ENCODE measurements around the gene BRF1.

BRF1 gene

DNA sequence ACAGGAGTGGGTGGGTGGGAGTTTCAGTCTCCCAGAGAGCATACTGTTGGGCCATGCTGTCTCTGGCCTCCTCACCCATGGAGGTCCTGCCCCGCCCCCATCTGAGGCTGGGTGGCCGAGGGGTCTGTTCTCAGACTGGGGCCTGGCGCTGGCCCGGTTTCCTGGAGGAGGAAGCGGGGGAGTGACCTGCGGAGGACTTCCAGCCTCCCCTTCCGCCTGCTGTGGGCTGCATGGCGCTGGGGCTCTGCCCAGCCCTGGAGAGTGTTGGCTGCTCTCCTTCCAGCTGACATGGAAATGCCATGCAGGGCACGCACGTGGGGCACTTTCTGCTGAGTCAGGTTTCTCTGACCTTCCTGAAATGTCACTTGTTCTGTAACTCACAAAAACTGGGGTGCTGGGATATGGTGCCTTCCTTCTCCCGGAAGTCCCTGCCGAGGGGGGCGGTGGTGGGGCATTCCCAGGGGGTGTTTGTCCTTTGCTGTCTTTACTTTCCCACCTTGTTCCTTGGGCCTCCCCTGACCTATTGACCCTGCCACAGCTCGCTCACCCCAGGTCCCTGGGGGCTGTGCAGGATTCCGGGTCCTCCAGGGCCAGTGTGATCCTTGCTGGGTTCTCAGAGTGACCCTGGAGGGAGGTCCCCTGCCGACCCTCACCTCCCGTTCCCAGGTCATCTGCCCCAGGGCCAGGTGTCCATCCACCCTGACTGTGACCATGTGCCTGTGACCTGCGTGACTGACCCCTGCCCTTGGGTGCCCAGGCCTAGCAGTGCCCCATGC, 37.4 kb upstream of the BRF1 start:
- Histone ChIP-seq H4K20me1 (ENCODE audit: insufficient read depth, low read length, poor library complexity, severe bottlenecking) (no peaks in the 10 kb centered on the region), H3K9ac (ENCODE audit: low read depth, low read length, poor library complexity, severe bottlenecking) (no peak overlapping the region), H3K27me3 (ENCODE audit: insufficient read depth, low read length, poor library complexity, severe bottlenecking) (no peaks in the 10 kb centered on the region), H3K79me2 (ENCODE audit: insufficient read depth, low read length) (peaks cover 27% of the 10 kb centered on the region; the same call in 1 of the 2 replicates), H3K9me2 (replicated peaks; ENCODE audit: low read depth, low read length) (no peaks in the 10 kb centered on the region), H2AFZ (ENCODE audit: low read length) (no peak overlapping the region), H3K9me3 (ENCODE audit: insufficient read depth, low read depth, low read length) (no peaks in the 10 kb centered on the region), H3F3A (ENCODE audit: low read depth) (no peaks in the 10 kb centered on the region), H3K4me3 (ENCODE audit: low read length, poor library complexity, severe bottlenecking) (no peak overlapping the region), H3K4me1 (ENCODE audit: insufficient read depth, low read length, poor library complexity, severe bottlenecking) (no peaks in the 10 kb centered on the region), H3K36me3 (ENCODE audit: insufficient read depth, low read length) (peaks cover 2% of the 10 kb centered on the region; the same call in 1 of the 2 replicates), H3K4me2 (ENCODE audit: low read depth, low read length, poor library complexity, severe bottlenecking) (no peak overlapping the region)
- no peak for TF ChIP-seq EZH2phosphoT487 (IDR thresholded peaks at IDR 0.05; ENCODE audit: borderline replicate concordance)
- TF ChIP-seq, protein P1, sequence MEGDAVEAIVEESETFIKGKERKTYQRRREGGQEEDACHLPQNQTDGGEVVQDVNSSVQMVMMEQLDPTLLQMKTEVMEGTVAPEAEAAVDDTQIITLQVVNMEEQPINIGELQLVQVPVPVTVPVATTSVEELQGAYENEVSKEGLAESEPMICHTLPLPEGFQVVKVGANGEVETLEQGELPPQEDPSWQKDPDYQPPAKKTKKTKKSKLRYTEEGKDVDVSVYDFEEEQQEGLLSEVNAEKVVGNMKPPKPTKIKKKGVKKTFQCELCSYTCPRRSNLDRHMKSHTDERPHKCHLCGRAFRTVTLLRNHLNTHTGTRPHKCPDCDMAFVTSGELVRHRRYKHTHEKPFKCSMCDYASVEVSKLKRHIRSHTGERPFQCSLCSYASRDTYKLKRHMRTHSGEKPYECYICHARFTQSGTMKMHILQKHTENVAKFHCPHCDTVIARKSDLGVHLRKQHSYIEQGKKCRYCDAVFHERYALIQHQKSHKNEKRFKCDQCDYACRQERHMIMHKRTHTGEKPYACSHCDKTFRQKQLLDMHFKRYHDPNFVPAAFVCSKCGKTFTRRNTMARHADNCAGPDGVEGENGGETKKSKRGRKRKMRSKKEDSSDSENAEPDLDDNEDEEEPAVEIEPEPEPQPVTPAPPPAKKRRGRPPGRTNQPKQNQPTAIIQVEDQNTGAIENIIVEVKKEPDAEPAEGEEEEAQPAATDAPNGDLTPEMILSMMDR (conservative IDR thresholded peaks at IDR 0.05; ENCODE audit: low read length): no peak

GRCh38 chr14:105337433-105337832, 36.6 kb upstream of the BRF1 start:
- Histone ChIP-seq H3K4me3 (ENCODE audit: low read length, poor library complexity, severe bottlenecking) (no peak overlapping the region), H3K9me2 (replicated peaks; ENCODE audit: low read depth, low read length) (no peaks in the 10 kb centered on the region), H3K9me3 (ENCODE audit: insufficient read depth, low read depth, low read length) (no peaks in the 10 kb centered on the region), H3K79me2 (ENCODE audit: insufficient read depth, low read length) (peaks cover 34% of the 10 kb centered on the region; the same call in 1 of the 2 replicates), H3F3A (ENCODE audit: low read depth) (no peaks in the 10 kb centered on the region), H3K4me1 (ENCODE audit: insufficient read depth, low read length, poor library complexity, severe bottlenecking) (peaks cover 2% of the 10 kb centered on the region), H2AFZ (ENCODE audit: low read length) (no peak overlapping the region), H4K20me1 (ENCODE audit: insufficient read depth, low read length, poor library complexity, severe bottlenecking) (no peaks in the 10 kb centered on the region), H3K4me2 (ENCODE audit: low read depth, low read length, poor library complexity, severe bottlenecking) (no peak overlapping the region), H3K9ac (ENCODE audit: low read depth, low read length, poor library complexity, severe bottlenecking) (no peak overlapping the region), H3K27me3 (ENCODE audit: insufficient read depth, low read length, poor library complexity, severe bottlenecking) (no peaks in the 10 kb centered on the region), H3K36me3 (ENCODE audit: insufficient read depth, low read length) (peaks cover 2% of the 10 kb centered on the region; the same call in 1 of the 2 replicates)
- TF ChIP-seq, protein P1 (conservative IDR thresholded peaks at IDR 0.05; ENCODE audit: low read length): no peak
- TF ChIP-seq EZH2phosphoT487 (IDR thresholded peaks at IDR 0.05; ENCODE audit: borderline replicate concordance): no peak

DNA sequence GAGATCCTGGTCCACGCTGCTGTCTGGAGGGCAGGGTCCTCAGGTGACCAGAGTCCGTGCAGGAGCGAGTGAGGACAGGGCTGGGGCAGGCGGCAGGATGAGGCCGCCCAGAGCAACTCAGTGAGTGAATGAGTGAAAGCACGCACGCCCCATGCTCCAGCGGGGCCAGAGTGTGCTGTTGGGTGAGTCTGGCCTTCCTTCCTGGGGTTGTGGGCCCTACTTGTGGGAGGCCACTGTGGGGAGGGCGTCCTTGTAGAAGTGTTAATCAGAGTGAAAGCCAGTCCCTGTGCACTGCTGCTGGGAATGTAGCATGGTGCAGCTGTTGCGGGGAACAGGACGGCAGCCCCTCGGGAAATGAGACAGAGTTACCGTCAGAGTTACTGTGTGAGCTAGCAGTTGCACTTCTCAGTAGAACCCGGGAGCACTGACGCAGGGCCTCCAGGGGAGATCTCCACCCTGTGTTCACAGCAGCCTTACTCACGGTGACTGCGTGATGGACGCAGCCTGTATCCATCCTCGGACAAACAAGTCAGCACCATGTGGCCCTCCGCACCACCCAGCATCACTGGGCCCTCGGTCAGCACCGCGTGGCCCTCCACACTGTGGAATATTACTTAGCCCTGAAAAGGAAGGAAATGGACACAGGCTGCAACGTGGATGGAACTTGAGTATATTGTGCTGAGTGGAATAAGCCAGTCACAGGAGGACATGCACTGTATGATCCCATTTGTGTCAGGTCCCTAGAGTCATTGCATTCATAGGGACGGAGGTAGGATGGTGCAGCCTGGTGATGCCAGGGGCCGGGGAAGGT, 35.9 kb upstream of the BRF1 start:
- TF ChIP-seq, protein P1 (conservative IDR thresholded peaks at IDR 0.05; ENCODE audit: low read length): no peak
- TF ChIP-seq EZH2phosphoT487 (IDR thresholded peaks at IDR 0.05; ENCODE audit: borderline replicate concordance): no peak
- Histone ChIP-seq H3K27me3 (ENCODE audit: insufficient read depth, low read length, poor library complexity, severe bottlenecking) (no peaks in the 10 kb centered on the region), H3K9me2 (replicated peaks; ENCODE audit: low read depth, low read length) (no peaks in the 10 kb centered on the region), H3F3A (ENCODE audit: low read depth) (no peaks in the 10 kb centered on the region), H3K79me2 (ENCODE audit: insufficient read depth, low read length) (peaks cover 41% of the 10 kb centered on the region; the same call in 1 of the 2 replicates), H3K4me3 (ENCODE audit: low read length, poor library complexity, severe bottlenecking) (no peak overlapping the region), H3K9ac (ENCODE audit: low read depth, low read length, poor library complexity, severe bottlenecking) (no peak overlapping the region), H3K36me3 (ENCODE audit: insufficient read depth, low read length) (peaks cover 2% of the 10 kb centered on the region; the same call in 1 of the 2 replicates), H3K4me2 (ENCODE audit: low read depth, low read length, poor library complexity, severe bottlenecking) (no peak overlapping the region), H2AFZ (ENCODE audit: low read length) (no peak overlapping the region), H4K20me1 (ENCODE audit: insufficient read depth, low read length, poor library complexity, severe bottlenecking) (no peaks in the 10 kb centered on the region), H3K4me1 (ENCODE audit: insufficient read depth, low read length, poor library complexity, severe bottlenecking) (peaks cover 9% of the 10 kb centered on the region), H3K9me3 (ENCODE audit: insufficient read depth, low read depth, low read length) (no peaks in the 10 kb centered on the region)
